C4-2B (cell line): ENCODE measurements around the gene RABEP2.
A peak's percentile ranks its signal among the peaks of the same experiment; 100 is the strongest.

ENCODE experiments used
- ZFX ChIP-seq: fragments of 450-650 bp; IDR thresholded peaks from 2 replicates; pipeline ENCODE4 v1.6.1; 2017
- TF ChIP-seq, protein P1 (sequence below): fragments of 450-650 bp; conservative IDR thresholded peaks from 2 replicates; pipeline ENCODE4 v1.5.1; 2017; ENCODE audit warnings: mild to moderate bottlenecking

DNA sequence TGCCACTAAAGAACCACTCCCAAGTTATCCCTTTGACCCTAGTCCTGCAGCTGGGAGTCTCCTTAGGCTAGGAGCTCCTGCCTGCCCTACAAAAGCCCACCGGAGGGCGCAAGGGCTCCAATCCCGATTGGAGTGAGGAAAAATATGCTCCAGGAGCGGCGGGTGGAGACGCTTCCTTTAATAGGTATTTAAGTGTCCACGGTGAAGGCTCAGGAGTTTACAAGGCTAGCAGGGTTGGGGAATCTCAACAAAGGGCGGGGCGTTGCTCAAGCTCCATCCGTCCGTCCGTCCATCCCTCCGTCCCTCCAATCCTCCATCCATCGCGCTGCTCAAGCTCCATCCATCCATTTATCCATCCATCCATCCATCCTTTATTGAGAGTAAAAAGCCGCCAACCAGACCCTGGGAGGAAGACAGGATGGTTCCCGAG lies 49.0 kb upstream of the RABEP2 start:
- TF ChIP-seq, protein P1, sequence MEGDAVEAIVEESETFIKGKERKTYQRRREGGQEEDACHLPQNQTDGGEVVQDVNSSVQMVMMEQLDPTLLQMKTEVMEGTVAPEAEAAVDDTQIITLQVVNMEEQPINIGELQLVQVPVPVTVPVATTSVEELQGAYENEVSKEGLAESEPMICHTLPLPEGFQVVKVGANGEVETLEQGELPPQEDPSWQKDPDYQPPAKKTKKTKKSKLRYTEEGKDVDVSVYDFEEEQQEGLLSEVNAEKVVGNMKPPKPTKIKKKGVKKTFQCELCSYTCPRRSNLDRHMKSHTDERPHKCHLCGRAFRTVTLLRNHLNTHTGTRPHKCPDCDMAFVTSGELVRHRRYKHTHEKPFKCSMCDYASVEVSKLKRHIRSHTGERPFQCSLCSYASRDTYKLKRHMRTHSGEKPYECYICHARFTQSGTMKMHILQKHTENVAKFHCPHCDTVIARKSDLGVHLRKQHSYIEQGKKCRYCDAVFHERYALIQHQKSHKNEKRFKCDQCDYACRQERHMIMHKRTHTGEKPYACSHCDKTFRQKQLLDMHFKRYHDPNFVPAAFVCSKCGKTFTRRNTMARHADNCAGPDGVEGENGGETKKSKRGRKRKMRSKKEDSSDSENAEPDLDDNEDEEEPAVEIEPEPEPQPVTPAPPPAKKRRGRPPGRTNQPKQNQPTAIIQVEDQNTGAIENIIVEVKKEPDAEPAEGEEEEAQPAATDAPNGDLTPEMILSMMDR = peak; percentile 70
- TF ChIP-seq ZFX = no peak
